Hepatocyte (in vitro differentiated cells): Measurements from ENCODE around the gene OPA3. TPM values are rescaled to one million over a fixed set of nuclear protein-coding genes. Genes with fewer than 3 reads are reported as not detected.

Source experiments
- DNase-seq: peaks from one replicate; pipeline ENCODE4 v3.0.0-alpha.2; 2016; ENCODE audit warnings: low spot score
- H2AFZ ChIP-seq: fragments of 200-600 bp; sonication (generic); 2 replicates; pipeline ENCODE4 v1.6.0; 2016; ENCODE audit warnings: antibody characterized with exemption, mild to moderate bottlenecking
- H3K27ac ChIP-seq: fragments of 200-600 bp; sonication (generic); 2 replicates; pipeline ENCODE4 v1.5.1; 2016; ENCODE audit warnings: mild to moderate bottlenecking
- H3K27me3 ChIP-seq: fragments of 200-600 bp; sonication (generic); 2 replicates; pipeline ENCODE4 v1.6.1; 2016
- H3K36me3 ChIP-seq: fragments of 200-600 bp; sonication (generic); replicated peaks from 2 replicates; pipeline ENCODE4 v1.5.1; 2016; ENCODE audit warnings: low read depth; ENCODE audit not compliant: insufficient read depth
- H3K4me1 ChIP-seq: fragments of 200-600 bp; sonication (generic); 2 replicates; pipeline ENCODE4 v1.5.1; 2016; ENCODE audit warnings: mild to moderate bottlenecking, moderate library complexity; ENCODE audit not compliant: insufficient read depth
- H3K4me2 ChIP-seq: fragments of 200-600 bp; sonication (generic); 2 replicates; pipeline ENCODE4 v1.6.0; 2016
- H3K4me3 ChIP-seq: fragments of 200-600 bp; sonication (generic); 2 replicates; pipeline ENCODE4 v1.5.1; 2016; ENCODE audit warnings: mild to moderate bottlenecking
- H3K79me2 ChIP-seq: fragments of 200-600 bp; sonication (generic); 2 replicates; pipeline ENCODE4 v1.6.0; 2017; ENCODE audit warnings: mild to moderate bottlenecking
- H3K9me2 ChIP-seq: fragments of 200-600 bp; sonication (generic); replicated peaks from 2 replicates; pipeline ENCODE4 v1.6.0; 2017; ENCODE audit warnings: mild to moderate bottlenecking; ENCODE audit not compliant: insufficient read depth
- H3K9me3 ChIP-seq: fragments of 200-600 bp; sonication (generic); 2 replicates; pipeline ENCODE4 v1.5.1; 2016; ENCODE audit warnings: low read depth, mild to moderate bottlenecking
- H4K20me1 ChIP-seq: fragments of 200-600 bp; sonication (generic); 2 replicates; pipeline ENCODE4 v1.6.0; 2016; ENCODE audit warnings: mild to moderate bottlenecking; ENCODE audit not compliant: insufficient read depth, poor library complexity, severe bottlenecking
- EZH2 ChIP-seq: fragments of 200-600 bp; sonication (generic); IDR thresholded peaks from 2 replicates; pipeline ENCODE4 v1.6.1; 2016; ENCODE audit warnings: antibody characterized with exemption, mild to moderate bottlenecking, borderline replicate concordance
- EZH2phosphoT487 ChIP-seq: fragments of 200-600 bp; sonication (generic); IDR thresholded peaks from one replicate; pipeline ENCODE4 v1.6.1; 2018; ENCODE audit warnings: antibody characterized with exemption, mild to moderate bottlenecking, low read depth, moderate library complexity; ENCODE audit not compliant: unreplicated experiment, severe bottlenecking
- WGBS: methylation state at CpG from one replicate; pipeline ENCODE4 v1.1.6; 2016; ENCODE audit warnings: low lambda C conversion rate; ENCODE audit errors: missing lambda C conversion rate; 5-methylcytosine and 5-hydroxymethylcytosine counted together
- polyA plus RNA-seq: library from polyadenylated mRNA; unstranded; fragments of >200 nt; fragmentation: Nextera tagmentation; extraction: Ambion mirVana; gene quantifications from 2 replicates; pipeline ENCODE4 v1.2.1, GENCODE V29; 2016
- total RNA-seq: library from RNA; depleted of rRNA; stranded (reverse); fragments of >200 nt; gene quantifications from 2 replicates; pipeline ENCODE4 v1.2.3, GENCODE V29; 2014
- TF ChIP-seq, protein P1 (sequence below): fragments of 200-600 bp; sonication (generic); IDR thresholded peaks from 2 replicates; pipeline ENCODE4 v1.5.1; 2016; ENCODE audit warnings: antibody characterized with exemption, mild to moderate bottlenecking; ENCODE audit not compliant: poor library complexity

Gene OPA3
- total and polyA plus RNA-seq, 2 experiments from 2014 or later = 15.0 to 15.1 TPM

DNA sequence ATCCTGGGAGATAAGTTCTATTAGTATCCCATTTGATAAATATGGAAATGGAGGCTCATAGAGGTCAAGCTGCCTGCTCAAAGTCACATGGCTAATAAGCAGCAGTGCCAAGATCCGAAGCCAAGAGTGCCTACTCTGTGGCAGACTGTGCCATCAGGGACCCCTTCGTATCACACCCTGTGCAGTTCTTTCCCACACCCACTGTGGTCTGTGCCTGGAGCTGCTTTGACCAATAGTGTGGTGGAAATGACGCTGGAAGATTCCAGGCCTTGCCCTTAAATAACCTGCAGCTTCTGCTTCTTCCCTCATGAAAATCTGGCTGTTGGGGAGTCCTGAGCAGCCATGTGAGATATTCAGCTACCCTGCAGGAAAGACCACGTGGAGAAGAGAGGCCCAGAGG lies 10.1 kb downstream of the OPA3 start:
- no peak overlapping the region for H3K4me2 ChIP-seq
- H3K4me3 ChIP-seq = no peak overlapping the region
- no peaks in the 10 kb centered on the region for H3K27me3 ChIP-seq
- H3K9me3 ChIP-seq = no peaks in the 10 kb centered on the region
- no peak overlapping the region for H2AFZ ChIP-seq
- H3K27ac ChIP-seq = no peak overlapping the region
- H3K4me1 ChIP-seq = peaks cover 19% of the 10 kb centered on the region
- H3K36me3 ChIP-seq = no peaks in the 10 kb centered on the region
- H3K79me2 ChIP-seq = peaks cover 55% of the 10 kb centered on the region
- 92% methylated on average over 4 of the region's 4 CpGs for WGBS
- no peak for TF ChIP-seq EZH2
- no peak for DNase-seq
- H3K9me2 ChIP-seq = no peaks in the 10 kb centered on the region
- no peaks in the 10 kb centered on the region for H4K20me1 ChIP-seq

- no peaks in the 10 kb centered on the region for H3K9me3 ChIP-seq
- DNase-seq = no peak
- TF ChIP-seq EZH2phosphoT487 = no peak
- TF ChIP-seq EZH2 = no peak
- TF ChIP-seq, protein P1, sequence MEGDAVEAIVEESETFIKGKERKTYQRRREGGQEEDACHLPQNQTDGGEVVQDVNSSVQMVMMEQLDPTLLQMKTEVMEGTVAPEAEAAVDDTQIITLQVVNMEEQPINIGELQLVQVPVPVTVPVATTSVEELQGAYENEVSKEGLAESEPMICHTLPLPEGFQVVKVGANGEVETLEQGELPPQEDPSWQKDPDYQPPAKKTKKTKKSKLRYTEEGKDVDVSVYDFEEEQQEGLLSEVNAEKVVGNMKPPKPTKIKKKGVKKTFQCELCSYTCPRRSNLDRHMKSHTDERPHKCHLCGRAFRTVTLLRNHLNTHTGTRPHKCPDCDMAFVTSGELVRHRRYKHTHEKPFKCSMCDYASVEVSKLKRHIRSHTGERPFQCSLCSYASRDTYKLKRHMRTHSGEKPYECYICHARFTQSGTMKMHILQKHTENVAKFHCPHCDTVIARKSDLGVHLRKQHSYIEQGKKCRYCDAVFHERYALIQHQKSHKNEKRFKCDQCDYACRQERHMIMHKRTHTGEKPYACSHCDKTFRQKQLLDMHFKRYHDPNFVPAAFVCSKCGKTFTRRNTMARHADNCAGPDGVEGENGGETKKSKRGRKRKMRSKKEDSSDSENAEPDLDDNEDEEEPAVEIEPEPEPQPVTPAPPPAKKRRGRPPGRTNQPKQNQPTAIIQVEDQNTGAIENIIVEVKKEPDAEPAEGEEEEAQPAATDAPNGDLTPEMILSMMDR = no peak
- H3K27ac ChIP-seq = no peak overlapping the region
- no peaks in the 10 kb centered on the region for H3K36me3 ChIP-seq
- H3K4me3 ChIP-seq = no peak overlapping the region
- H4K20me1 ChIP-seq = no peaks in the 10 kb centered on the region
- H3K4me2 ChIP-seq = no peak overlapping the region
- no peaks in the 10 kb centered on the region for H3K27me3 ChIP-seq
- H3K79me2 ChIP-seq = peaks cover 47% of the 10 kb centered on the region
- H3K4me1 ChIP-seq = peaks cover 6% of the 10 kb centered on the region
- WGBS = 92% methylated on average over 8 of the region's 8 CpGs
- no peak overlapping the region for H2AFZ ChIP-seq
- H3K9me2 ChIP-seq = no peaks in the 10 kb centered on the region
These were observed 13.0 kb downstream of the OPA3 start for GRCh38 chr19:45571457-45572220.

- TF ChIP-seq, protein P1 = peak; percentile 50
- no peak for TF ChIP-seq EZH2
- peaks cover 43% of the 10 kb centered on the region for H3K79me2 ChIP-seq
- no peaks in the 10 kb centered on the region for H3K9me3 ChIP-seq
- no peak overlapping the region for H2AFZ ChIP-seq
- peak; percentile 48 for DNase-seq
- H3K4me1 ChIP-seq = no peaks in the 10 kb centered on the region
- no peaks in the 10 kb centered on the region for H4K20me1 ChIP-seq
- no peaks in the 10 kb centered on the region for H3K36me3 ChIP-seq
- no peak overlapping the region for H3K27ac ChIP-seq
- no peak overlapping the region for H3K4me3 ChIP-seq
- 54% methylated on average over 15 of the region's 15 CpGs for WGBS
- H3K27me3 ChIP-seq = no peaks in the 10 kb centered on the region
- H3K4me2 ChIP-seq = no peak overlapping the region
- H3K9me2 ChIP-seq = no peaks in the 10 kb centered on the region
These were observed 14.8 kb downstream of the OPA3 start for GRCh38 chr19:45569619-45570421.

DNA sequence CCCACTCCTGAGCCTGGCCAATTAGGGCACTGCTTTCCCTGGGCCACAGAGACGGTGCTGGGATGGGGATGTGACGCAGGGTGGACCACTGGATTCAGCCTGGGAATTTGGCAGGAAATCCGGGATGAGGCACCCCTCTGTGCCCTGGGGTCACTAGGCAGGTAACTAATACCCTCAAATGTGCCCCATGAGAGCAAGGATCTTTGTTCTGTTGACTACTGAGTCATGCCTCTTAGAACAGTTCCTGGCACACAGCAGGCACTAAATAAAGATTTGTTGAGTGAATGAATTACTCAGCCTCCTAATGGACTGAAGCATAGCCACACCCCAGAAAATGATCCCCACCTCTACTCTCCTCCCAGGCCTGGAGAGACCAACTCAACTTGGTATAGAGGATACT lies 15.9 kb downstream of the OPA3 start:
- Histone ChIP-seq H3K4me2 (no peak overlapping the region), H3K27ac (no peak overlapping the region), H3K4me1 (no peaks in the 10 kb centered on the region), H3K27me3 (no peaks in the 10 kb centered on the region), H3K9me2 (no peaks in the 10 kb centered on the region), H2AFZ (no peak overlapping the region), H3K9me3 (no peaks in the 10 kb centered on the region), H3K79me2 (peaks cover 40% of the 10 kb centered on the region), H3K36me3 (no peaks in the 10 kb centered on the region), H3K4me3 (no peak overlapping the region), H4K20me1 (no peaks in the 10 kb centered on the region)
- TF ChIP-seq EZH2 (no peak), EZH2phosphoT487 (no peak)
- TF ChIP-seq, protein P1 = no peak
- 84% methylated on average over 3 of the region's 3 CpGs for WGBS
- peak; percentile 26 for DNase-seq
